OCI-LY7 (cell line): ENCODE measurements around the gene ANKS1A.

ENCODE experiments used
- EZH2phosphoT487 ChIP-seq: fragments of 200-600 bp; sonication (generic); IDR thresholded peaks from 2 replicates; pipeline ENCODE4 v1.6.1; 2018; ENCODE audit warnings: low read depth, borderline replicate concordance, mild to moderate bottlenecking, mixed run types, antibody characterized with exemption, low read length, moderate library complexity, mixed read lengths
- TF ChIP-seq, protein P1 (sequence below): fragments of 200-600 bp; sonication (generic); conservative IDR thresholded peaks from 2 replicates; pipeline ENCODE4 v1.5.1; 2014; ENCODE audit warnings: mild to moderate bottlenecking, antibody characterized with exemption, low read length, moderate library complexity, mixed read lengths

GRCh38 chr6:34909320-34909883 lies 20.3 kb downstream of the ANKS1A start:
- TF ChIP-seq, protein P1, sequence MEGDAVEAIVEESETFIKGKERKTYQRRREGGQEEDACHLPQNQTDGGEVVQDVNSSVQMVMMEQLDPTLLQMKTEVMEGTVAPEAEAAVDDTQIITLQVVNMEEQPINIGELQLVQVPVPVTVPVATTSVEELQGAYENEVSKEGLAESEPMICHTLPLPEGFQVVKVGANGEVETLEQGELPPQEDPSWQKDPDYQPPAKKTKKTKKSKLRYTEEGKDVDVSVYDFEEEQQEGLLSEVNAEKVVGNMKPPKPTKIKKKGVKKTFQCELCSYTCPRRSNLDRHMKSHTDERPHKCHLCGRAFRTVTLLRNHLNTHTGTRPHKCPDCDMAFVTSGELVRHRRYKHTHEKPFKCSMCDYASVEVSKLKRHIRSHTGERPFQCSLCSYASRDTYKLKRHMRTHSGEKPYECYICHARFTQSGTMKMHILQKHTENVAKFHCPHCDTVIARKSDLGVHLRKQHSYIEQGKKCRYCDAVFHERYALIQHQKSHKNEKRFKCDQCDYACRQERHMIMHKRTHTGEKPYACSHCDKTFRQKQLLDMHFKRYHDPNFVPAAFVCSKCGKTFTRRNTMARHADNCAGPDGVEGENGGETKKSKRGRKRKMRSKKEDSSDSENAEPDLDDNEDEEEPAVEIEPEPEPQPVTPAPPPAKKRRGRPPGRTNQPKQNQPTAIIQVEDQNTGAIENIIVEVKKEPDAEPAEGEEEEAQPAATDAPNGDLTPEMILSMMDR, result no peak
- no peak for TF ChIP-seq EZH2phosphoT487
